Activated T-cell treated with anti-CD3 and anti-CD28 coated beads for 1 hour (primary cell): ENCODE results near the gene ARHGEF7.

ENCODE experiments used
- DNase-seq: peaks from one replicate; pipeline ENCODE4 v3.0.0-alpha.2; 2020; ENCODE audit warnings: low read depth

ARHGEF7 gene

DNA sequence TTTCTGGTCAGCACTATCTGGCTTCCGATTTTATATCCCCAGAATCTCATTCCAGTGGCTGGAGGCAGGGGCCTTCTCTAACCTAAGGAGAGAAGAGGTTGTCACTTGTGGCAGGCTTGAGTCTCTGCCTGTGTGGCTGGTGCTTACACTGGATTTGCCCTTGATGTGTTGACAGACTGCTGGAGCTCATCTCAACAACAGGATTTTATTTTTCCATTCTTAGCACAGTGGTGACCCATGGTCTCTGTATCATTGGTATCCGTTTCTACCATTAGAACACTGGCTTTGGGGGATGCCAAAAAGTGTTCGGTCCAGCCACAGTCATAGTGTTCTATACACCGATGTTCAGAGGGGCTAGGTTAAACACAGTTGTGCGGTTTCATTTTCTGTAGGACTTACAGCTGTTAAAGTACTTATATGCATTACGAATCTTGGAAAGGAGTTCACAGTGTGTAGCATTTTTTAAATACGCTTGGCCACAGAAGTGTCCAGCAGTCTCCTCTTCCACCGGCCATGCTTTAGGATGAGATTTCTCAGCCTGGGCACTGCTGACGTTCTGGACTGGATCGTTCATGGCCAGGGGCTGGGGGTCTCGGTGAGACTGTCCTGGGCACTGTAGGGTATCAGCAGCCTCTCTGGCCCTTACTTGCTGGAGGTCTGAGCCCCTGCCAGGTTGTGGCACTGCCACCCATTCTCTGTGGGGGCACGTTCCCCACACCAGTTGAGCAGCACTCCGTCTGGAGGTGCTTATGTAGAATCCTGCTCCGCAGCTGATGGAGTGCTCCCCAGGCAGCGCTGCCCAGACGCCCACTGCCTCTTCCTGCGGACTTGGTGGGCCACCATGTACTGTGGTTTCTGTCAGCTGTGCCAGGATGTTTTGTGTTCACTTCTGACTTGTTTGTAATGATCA lies 163.9 kb downstream of the ARHGEF7 start:
- no peak for DNase-seq

DNA sequence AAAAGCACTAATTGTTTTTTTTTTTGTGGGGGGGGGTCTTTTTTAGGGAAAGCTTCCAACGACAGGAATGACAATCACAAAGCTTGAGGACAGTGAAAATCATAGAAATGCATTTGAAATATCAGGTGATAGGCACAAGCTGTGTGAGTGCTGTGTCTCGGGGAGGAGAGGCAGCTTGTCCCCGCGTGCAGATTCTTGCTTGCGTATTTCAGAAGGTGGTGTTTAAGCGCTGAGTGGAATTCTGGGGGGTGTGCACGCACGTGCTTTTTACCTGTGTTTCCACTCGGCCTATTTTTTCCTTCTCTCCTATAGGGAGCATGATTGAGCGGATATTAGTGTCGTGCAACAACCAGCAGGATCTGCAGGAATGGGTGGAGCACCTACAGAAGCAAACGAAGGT lies 165.1 kb downstream of the ARHGEF7 start:
- no peak for DNase-seq

GRCh38 chr13:111280681-111281585 lies 165.8 kb downstream of the ARHGEF7 start:
- DNase-seq: no peak

- DNase-seq: no peak
These were observed 166.7 kb downstream of the ARHGEF7 start for GRCh38 chr13:111281751-111282311.

GRCh38 chr13:111282425-111282824 lies 167.3 kb downstream of the ARHGEF7 start:
- DNase-seq: no peak

GRCh38 chr13:111282997-111283396 lies 167.9 kb downstream of the ARHGEF7 start:
- DNase-seq: no peak

- no peak for DNase-seq
These were observed 168.3 kb downstream of the ARHGEF7 start for GRCh38 chr13:111283457-111283856.

DNA sequence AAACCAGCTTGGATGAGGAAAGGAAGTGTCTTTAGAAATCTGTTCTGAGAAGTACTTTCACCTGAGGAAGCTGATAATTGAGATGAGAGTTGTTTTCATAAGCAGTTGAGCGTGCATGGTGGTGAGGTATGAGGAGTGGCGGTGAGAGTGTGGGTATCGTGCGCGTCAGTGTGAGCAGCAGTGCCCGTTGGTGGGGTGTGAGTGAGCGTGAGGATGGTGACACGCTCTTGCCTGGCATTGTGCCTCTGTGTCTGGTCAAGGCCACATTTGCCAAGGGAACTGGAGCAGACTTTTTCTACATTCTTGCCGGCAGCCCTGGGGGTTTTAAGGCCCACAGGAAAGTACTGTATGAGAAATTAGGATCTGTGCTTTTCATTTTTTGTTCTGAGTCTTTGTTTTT lies 168.9 kb downstream of the ARHGEF7 start:
- DNase-seq: no peak

DNA sequence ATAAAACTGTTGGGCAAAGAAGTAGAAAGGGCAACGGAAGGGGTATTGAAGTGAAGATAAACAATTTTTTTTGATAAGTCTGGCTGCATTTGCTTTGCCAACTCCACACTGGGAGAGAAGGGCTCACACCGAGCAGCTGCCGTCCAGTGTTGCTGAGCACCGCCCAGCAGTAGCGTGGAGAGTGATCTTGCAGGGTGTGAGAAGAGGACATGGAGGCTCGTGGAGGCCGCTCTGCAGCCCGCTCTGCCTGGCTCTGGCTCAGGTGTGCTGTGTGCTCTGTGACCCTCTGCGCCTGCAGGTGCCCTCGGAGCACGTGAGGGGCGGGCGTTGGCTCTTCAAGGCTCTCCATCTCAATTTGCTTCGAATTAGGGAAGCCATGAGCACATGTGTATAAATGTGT lies 169.5 kb downstream of the ARHGEF7 start:
- DNase-seq: no peak

DNA sequence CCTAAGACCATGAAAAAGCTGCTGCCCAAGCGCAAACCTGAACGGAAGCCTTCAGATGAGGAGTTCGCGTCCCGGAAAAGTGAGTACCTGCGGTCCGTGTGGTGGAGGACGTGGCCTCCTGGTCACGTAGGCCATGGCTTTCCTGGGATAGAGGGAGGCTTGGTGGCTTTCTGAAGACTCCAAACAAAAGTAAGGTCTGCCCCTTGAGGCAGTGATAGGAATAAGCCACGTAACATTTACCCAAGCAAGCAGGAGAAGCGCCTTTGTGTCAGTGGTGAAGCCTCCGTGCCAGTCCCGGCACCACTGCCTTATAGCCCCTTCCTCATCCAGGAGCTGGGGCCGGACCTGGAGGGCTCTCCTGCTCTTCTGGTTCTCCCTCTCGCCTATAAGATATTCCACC lies 171.1 kb downstream of the ARHGEF7 start:
- DNase-seq: no peak

DNA sequence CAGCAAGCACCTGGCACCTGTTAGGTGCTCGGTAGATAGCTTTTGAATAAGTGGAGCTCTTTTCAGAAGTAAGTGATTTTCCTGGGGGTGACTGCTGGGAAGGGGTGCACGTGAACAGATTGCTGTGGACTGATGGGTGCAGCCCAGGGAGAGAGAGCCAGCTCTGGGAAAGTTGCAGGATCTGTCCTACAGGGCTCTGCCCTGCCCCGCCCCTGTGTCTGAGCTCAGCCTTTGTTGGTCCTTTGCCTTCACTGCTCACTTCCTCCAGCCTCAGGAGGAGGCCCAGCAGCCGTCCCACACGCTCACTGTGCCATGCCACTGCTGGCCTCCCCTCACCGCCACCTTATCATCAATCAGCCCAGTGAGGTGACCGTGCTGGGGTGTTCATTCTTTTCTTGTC lies 171.6 kb downstream of the ARHGEF7 start:
- DNase-seq: no peak

DNA sequence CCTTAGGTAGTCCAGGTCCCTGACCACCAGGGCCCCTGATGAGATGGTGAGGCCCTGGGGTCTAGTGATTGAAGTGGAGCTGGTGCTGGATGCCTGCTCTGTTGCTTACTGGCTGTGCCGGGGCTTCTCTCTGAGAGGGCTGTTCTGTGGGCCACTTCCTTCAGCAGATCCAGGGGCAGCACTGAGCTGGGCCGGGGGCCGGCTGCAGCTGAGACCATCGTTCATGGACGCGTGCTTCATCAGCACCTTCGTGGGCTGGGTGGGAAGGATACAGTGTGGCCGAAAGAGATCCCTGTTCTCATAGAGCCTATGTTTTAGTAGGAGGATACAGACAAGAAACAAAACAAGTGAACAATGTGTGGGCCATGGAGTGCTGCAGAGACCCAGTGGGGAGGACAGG lies 172.1 kb downstream of the ARHGEF7 start:
- DNase-seq: no peak

DNA sequence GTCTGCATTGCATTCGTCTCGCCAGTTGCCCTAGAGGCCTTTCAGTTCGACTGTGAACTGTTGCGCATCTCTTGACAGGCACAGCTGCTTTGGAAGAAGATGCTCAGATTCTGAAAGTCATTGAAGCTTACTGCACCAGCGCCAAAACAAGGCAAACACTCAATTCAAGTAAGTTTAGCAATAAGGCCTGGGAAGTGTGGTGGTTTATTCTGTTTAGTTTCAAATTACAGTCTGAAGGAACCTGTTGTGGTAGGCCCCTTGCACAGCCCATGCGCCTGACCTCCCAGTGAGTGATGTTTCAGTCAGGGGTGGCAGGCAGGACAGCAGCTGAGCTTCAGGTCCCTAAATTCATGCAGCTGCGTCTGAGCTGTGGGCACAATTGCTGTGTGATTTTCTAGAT lies 173.2 kb downstream of the ARHGEF7 start:
- no peak for DNase-seq

- DNase-seq: no peak
These were observed 174.1 kb downstream of the ARHGEF7 start for GRCh38 chr13:111289251-111289650.

GRCh38 chr13:111291908-111292307 lies 176.8 kb downstream of the ARHGEF7 start:
- no peak for DNase-seq

- DNase-seq: no peak
These were observed 177.8 kb downstream of the ARHGEF7 start for GRCh38 chr13:111292710-111293485.

- no peak for DNase-seq
These were observed 180.8 kb downstream of the ARHGEF7 start for GRCh38 chr13:111295886-111296285.

DNA sequence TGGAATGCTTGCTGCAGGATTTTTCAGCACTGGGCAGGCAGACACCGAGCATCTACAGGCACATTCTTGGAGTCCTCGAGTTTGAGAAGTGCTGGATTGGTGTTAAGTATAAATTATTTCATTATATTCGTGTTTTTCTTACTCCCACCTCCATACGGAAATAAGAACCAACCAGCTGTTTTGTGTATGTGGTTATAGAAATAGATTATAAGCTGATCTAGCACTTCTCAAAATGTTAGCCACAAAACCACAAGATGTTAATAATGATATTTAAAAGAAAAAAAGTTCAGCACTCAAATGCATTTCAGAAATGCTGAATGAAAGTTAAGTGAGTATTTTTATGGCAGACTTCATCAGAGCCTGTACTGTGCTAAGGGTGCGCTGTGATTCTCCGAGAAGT lies 181.3 kb downstream of the ARHGEF7 start:
- DNase-seq: no peak

- no peak for DNase-seq
These were observed 183.3 kb downstream of the ARHGEF7 start for GRCh38 chr13:111298214-111298975.

DNA sequence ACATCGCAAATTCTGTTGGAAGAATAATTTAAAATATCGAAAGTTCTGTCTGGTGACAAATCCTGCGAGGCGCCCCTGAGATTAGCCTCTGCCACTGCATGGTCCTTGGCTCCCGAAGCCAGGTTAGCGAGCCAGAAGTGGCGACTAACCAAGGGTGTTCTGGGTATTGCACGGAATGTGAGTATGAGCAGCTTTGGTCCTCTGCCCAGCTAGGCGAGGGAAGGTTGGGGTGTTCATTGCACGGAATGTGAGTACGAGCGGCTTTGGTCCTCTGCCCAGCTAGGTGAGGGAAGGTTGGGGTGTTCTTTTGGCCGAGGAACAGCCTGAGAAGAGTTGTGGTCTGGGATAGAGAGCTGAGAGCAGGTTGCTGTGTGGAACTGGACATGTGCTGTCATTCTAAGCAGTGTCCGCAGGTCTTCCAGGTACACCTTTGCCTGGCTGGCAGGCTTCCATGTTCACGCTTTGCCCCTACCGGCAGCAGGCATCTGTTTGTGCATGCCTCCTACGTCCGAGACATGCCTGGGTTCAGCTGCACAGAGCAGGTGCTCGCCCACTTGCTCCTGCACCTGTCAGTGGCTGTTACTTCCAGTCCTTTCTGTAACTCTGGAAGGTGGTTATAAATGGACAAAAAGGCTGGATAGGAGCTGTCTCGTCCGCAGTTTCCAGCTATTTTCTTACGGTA lies 187.1 kb downstream of the ARHGEF7 start:
- DNase-seq: no peak

- DNase-seq: no peak
These were observed 188.4 kb downstream of the ARHGEF7 start for GRCh38 chr13:111303559-111303958.
